CD4-positive, alpha-beta T cell treated with Interleukin-12 subunit alpha and Interleukin-12 subunit beta, for 1 hour (primary cell): ENCODE data around the gene SCO2.

Experiments used
- DNase-seq: peaks from one replicate; pipeline ENCODE4 v3.0.0-alpha.2; 2020

SCO2 gene

DNA sequence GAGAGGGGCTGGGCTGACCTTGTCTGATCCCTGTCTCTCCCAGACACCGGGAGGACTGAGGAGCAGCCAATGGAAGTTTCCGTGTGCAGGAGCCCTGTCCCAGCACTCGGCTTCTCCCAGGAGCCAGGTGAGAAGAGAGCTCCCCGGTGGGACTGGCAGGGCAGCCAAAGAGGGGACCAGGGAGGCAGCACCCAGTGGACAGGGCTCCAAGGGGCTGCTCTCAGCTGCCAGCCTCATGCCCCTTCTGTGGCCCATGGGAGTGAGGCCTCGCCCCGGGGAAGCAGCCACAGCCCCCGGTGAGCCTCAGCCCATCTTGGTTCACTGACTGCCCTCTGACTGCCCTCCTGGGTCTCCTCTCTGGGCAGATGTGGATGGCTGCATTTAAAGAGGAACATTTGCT, 6.8 kb downstream of the SCO2 start:
- DNase-seq, result no peak

DNA sequence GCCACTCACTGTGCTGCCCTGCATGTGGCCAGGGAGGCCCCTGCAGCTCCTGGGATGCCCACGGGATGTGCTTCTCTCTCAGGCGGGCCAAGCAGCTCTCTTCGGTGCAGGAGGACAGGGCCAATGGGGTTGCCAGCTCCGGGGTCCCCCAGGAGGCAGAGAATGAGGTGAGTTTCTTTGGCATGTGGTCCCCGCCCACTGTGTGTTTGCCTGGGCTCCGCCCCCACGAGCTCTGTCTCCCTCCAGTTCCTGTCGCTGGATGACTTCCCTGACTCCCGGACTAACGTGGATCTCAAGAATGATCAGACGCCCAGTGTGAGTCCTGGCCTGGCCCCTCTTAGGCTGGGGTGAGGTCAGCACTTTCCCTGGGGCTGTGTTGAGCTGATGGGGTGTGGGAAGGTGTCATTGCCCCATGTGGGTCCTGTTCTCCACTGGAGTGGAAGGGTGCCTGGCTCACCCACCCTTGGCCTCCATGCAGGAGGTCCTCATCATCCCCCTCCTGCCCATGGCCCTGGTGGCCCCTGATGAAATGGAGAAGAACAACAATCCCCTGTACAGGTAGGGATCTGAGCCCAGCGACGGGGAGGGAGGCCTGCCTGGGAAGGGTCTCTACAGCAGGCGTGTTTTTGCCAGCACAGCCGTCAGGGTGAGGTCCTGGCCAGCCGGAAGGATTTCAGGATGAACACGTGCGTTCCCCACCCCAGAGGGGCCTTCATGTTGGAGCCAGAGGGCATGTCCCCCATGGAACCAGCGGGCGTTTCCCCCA, 7.7 kb downstream of the SCO2 start:
- no peak for DNase-seq

DNA sequence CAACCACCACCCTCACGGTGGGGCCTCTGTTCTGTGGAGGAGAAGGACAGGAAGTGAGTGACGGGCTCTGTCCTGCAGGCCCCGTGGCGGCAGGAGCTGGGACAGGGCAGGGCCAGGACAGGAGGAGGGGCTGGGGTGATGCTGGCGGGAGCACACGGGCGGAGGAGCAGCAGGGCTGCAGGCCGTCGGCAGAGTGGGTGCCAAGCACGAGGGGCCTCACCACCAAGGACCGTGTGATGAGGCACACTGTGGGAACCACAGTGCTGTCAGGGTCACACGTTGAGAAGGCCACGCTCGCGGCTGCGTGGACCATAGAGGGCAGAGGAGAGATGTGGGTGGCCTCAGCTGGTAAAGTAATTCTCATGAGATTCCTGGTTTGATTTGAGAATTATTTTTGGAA, 8.5 kb downstream of the SCO2 start:
- no peak for DNase-seq

DNA sequence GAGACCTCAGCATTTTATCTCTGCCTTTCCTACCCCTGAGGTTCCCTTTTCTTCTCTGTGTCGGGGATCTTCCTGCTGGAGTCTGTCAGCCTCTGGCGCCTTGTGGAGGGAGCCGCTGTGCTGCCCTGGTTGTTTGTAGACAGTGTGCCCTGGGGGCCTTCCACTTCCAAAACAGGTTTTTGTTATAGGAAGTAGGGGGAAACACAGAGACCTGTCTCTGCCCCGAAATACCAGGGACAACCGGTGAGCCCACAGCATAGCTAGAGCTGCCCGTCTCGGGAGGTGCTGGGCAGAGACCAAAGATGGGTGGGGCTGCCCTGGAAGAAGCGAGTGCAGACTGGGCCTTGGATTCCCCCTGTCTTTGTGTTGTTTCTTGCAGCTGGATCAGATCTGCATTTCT, 9.3 kb downstream of the SCO2 start:
- DNase-seq, result no peak

DNA sequence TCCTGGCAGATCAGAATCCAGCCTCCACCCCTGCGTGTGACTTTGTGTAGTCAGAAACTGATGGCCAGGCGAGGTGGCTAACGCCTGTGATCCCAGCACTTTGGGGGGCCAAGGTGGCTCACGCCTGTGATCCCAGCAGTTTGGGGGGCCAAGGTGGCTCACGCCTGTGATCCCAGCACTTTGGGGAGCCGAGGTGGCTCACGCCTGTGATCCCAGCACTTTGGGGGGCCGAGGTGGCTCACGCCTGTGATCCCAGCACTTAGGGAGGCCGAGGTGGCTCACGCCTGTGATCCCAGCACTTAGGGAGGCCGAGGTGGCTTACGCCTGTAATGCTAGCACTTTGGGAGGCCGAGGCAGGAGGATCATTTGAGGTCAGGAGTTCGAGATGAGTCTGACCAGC, 12.2 kb downstream of the SCO2 start:
- DNase-seq, result no peak

DNA sequence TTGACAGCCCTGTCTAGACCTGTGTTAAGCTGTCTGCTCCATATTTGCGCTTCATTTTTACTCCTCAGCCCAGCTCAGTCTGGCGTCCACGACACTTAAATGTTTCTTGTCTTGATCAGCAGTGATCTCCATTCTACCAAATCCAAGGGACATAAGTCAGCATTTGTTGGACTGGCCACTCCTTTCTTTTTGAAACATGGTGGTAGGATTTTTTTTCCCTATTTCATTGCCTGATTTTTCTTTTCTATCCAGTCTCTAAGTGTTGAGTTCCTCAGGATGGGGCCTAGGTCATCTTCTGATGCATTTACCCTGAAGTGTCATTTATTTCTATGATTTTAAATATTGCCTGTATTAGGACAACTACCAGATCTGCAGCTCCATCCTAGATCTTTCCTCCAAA, 16.5 kb downstream of the SCO2 start:
- DNase-seq, result no peak

DNA sequence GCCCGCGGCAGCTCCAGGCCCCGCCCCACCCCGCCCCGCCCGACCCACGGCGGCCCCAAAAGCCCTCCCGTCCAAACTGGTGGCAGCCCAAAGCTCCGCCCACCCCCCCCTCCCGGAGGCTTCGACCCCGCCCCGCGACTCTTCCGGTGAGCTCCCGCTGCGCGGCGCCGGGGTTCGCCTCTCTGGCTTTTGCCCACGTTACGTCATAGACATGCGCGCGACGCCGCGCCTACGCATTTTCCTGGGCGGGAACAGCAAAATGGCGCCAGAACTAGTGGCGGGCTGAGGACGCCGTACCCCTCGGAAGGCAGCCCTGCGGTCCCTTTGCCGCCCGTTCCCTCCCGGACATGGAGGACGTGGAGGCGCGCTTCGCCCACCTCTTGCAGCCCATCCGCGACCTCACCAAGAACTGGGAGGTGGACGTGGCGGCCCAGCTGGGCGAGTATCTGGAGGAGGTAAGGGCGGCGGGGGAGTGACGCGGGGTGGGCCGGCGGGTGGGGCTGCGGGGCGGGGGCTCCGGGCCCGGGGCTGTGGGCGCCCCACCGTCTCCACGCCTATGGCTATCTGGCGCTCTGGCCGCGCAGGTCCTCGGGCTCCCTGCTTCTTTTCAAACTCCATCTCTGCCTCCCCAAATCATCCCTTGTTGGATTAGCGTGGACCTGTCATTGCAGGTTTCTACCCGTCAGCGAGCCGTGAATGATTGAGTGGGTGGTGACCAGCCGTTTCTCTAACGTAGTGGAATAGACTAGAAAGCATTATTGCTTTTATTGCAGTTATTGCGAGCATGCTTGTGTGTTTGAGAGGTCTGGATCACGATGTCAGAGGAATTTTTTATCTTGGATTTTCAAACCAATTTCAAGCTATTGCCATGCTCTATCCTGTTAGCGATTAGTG, 17.2 kb downstream of the SCO2 start, which contains the start of gene NCAPH2:
NCAPH2 (plus strand) TSS at position 234 of the 894 bp plus-strand sequence; CDS start at position 348, 114 bp downstream.
- DNase-seq, result peak; percentile 97

DNA sequence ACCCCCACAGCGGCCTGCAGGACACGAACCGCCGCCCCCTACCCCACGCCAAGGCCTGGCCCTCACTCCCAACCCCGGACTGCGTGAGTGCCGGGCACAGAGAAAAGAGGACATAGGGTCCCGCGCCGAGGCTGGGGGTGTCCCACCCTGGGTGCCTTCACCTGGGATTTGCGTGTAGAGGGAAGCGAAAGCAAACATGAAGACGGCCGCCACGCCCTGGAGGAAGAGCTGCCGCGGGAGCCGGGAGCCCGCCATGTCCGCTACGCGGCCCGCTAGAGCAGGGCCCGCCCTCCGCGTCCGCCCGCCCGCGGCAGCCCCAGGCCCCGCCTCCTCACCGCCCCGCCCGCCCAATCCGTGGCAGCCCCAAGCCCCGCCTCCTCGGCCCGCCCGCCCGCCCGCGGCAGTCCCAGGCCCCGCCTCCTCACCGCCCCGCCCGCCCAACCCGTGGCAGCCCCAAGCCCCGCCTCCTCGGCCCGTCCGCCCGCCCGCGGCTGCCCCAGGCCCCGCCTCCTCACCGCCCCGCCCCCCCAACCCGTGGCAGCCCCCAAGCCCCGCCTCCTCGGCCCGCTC, 17.9 kb downstream of the SCO2 start, which contains the start of gene LMF2:
LMF2 (minus strand) TSS at position 282 of the 570 bp plus-strand sequence; CDS start at position 255, 27 bp downstream.
- peak; percentile 94 for DNase-seq

DNA sequence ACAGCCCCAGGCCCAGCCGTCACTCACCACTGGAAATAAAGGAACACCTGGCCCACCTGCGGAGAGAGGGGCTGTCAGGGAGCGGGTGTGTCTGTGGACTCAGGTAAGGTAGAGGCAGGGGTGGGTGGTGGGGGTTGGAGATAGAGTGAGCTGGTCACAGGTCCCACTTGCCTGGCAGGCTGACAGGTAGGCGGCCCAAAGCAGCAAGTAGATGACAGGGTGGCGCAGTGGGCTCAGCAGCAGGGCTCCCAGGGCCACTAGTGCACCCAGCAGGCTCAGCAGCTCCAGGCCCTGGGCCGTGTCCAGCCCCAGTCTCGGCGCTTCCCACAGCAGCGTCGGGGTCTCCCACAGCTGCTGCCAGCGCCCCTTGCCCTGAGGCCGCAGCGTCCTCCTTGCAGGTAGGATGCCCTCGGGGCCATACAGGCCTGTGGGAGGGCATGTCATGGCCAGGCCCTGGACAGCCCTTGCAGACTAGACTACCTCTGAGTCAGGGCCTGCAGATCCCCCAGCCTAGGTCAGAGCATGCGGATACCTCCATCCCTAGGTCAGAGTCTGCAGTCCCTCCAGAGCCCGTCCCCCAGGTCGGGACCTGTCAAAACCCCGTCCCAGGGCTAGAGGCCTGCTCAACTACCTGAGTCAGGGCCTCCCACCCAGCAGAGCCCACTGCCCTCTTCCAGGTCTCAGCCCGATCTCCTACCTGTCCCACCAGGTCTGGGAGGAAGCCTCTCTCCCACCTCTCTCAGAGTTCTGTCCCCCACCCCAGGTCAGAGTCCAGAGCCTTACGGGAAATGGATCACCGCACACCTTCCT, 18.6 kb downstream of the SCO2 start:
- DNase-seq, result no peak

DNA sequence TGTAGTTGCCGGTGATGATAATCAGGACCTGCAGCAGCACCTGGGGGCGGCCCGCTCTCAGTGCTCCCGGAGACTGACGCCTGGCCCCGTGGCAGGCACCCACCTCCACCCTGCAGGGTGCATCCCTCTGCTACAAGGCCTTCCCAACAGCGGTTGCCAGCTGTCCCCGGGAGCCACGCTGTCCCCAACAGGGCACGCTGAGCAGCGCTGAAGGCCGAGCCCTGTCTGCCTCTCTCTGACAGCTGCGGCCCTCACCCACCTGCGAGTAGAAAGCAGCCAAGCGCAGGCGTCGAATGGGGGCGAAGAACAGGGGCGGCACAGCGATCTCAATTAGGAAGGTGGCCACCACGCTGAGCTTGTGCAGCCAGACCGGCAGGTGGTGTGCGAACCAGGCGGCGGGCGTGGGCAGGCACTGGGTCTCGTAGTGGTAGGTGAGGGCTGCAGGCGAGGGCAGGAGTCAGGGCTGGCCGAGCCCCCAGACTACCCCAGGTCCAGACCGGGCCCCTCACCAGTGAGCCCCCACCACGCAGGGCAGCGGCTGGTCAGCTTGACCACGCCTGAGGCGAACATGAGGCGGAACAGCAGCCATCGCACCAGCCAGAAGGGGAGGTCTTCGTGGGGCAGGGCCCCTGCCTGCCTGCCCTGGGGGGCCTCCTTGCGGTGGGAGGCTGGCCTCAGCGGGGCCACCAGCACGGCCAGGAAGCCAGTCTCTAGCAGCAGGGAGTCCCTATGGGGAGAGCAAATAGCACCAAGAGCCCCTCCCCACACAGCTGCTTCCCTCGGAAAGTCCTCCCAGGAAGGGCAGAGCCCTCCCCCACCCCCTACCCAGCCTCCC, 19.4 kb downstream of the SCO2 start:
- DNase-seq, result no peak

DNA sequence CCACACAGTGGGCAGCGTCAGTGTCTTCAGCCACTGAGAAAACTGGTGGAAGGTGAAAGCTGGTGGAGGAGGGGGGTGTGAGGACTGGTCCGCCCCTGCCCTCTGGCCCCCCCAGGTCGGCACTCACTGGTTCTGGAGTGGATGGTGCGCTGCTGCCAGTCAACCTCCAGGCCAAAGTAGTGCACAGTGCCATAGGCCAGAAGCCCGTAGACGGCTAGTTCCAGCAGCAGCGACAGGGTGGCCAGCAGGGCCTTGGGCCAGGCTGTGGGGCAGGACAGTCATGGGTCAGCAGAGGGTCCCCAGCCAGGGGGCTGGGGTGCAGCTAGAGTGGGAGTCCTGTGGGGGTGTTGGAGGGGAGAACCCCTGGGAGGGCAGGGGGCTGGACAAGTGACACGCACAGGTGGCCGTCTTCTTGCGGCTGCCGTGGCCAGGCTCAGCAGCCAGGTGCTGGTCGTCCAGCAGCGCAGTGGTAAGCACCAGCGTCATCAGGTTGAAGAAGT, 20.1 kb downstream of the SCO2 start:
- no peak for DNase-seq

DNA sequence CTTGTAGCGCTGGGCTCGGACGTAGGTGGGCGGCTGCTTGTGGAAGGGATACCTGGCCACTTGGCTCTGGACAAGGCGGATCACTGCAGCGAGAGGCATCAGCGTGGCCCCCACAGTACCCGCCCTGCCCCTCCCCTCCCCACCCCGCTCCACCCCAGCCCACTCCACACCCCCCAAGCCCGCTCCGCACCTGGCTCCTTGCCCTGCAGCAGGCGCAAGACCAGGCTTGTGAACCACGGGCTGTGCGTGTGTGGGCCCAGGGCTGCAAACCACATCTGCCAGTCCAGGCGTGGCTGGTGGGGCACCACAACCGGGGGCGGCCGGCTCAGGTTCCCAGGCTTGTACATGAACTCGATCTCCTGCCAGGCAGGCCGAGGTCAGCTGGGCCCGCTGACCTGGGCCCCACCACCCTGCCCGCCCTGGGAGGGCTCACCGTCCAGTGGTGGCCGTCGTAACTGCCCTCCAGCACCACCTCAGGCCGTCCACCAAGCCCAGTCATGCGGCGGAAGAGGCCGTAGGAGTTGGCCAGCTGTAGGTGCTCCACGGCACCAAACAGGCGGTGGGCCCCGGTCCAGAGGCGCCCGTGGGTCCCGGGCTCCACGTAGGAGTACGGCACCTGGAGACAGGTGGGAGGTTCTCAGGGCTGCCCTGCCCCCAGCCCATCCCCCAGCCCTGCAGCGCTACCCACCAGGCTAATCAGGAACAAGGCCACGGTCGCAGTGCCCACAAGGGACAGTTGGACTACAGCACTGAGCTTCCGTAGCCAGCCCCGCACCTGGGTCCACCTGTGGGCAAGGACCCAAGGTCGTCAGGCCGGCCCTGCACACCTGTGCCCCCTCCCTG, 20.8 kb downstream of the SCO2 start:
- no peak for DNase-seq

DNA sequence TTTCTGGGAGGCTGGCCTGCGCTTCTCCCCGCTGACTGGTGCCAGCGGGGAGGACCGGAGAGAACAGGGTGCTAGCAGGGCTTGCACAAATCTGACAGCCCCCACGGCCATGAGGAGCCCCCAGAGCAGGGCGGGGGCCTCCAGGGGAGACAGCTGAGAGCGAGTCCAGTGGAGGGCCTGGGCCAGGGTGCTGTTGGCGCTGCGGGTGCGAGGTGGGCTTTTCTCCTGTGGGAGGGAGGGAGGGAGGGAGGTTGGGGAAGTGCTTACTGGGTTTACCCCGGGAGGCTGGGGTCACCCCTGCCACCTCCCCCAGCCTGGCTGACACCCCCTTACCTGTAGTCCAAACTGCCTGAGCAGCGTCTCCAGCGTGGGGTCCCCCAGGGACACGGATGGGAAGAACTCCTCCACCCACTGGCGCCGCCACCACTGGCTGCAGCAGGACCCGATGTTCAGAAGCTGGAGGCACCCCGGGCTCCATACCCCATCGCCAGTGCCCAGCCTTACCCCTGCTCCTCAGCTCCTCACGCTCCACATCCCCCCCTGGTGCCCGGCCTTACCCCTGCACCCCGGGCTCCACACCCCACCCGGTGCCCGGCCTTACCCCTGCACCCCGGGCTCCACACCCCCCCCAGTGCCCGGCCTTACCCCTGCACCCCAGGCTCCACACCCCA, 21.8 kb downstream of the SCO2 start:
- no peak for DNase-seq

DNA sequence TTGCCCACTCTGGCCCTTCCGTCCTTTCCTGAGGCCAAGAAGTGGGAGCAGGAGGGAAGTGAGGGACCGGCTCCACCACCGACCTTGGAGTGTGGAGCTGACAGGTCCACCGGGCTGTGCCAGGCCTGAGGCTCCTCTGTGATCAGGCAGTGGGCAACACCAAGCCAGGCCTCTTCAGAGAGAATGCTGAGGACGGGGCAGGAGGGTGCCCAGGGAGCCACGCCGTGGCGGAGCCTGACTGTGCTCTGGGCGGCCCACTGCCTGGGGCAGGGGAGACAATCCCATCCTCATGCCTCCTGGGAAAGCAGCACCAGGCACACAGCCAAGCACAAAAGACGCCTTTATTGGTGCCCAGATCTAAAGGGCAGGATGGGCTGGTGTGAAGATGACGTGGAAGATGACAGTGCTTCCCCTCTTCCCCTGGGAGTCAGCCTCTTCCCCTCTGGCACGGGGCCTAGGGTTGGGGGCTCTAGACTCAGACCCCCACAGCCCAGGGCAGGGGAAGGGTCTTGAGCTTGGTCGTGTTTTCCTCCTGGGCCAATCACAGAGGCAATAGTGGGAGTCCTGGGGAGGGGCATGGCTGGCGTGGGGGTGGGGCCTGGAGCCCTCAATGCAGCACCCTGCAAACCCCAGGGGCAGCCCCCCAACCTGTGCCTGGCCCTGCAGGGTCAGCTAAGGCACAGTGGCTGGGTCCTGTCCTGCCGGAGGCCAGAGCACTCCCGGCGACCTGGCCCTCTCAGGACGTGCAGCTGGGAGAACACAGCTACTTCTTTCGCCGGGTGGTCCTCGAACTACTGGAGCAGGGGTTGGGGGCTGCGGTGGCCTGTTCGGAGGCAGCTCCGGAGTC, 22.5 kb downstream of the SCO2 start:
- no peak for DNase-seq

DNA sequence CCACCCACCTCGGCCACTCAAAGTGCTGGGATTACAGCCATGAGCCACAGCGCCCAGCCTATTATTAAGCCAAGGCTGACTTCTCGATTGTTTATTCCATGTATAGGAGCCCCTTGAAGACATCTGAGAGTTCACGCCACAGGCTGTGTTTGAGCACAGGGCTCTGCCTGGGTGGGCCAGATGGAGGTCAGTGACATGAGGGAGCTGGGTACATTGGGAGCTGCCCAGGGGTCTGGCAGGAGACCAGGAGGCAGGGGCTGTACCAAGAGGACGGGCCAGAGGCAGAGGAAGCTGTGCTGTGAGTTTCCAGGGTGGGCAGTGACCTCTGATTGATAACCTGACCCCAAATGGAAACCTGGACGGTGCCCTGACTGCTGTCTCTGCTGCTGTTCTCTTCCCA, 23.3 kb downstream of the SCO2 start:
- no peak for DNase-seq

DNA sequence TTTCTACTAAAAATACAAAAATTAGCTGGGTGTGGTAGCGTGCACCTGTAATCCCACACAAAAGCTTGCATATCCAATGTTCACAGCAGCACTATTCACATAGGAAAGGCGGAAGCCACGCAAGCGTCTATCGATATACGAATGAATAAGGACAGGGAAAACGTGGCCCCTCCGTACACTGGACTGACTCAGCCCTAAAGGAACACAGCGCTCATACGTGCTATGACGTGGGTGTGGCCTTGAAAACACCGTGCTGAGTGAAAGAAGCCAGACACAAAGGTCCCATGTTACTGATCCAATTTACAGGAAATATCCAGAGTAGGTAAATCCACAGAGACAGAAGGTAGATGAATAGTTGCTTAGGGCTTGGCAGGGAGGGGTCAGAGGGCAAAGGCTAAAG, 24.9 kb downstream of the SCO2 start:
- no peak for DNase-seq

DNA sequence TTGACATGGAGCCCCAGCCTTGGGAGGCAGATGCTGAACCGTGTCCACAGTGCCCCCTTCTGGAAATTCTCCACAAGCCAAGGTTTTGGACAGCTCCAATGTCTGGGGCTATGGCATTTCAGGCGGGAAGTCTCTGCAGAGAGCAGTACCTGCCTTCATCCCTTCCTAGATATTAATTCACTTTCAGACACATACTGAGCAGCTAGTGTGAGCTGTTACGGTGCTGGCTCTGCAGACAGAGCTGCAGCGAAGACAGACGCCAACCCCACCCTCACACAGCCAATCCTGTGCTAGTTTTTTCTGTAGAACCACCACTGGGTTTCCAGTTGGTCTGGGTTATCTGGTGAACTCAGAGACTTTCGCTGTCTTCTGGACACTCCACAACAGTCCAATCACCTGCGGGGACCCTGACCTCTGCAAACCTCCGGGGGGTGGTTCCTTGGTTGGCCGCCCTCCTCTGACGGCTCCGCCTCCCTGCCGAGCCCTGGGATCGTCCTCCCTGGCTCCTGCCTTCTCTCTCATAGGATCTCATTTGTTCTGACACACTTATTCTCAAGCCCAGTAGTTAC, 27.0 kb downstream of the SCO2 start:
- peak; percentile 81 for DNase-seq

DNA sequence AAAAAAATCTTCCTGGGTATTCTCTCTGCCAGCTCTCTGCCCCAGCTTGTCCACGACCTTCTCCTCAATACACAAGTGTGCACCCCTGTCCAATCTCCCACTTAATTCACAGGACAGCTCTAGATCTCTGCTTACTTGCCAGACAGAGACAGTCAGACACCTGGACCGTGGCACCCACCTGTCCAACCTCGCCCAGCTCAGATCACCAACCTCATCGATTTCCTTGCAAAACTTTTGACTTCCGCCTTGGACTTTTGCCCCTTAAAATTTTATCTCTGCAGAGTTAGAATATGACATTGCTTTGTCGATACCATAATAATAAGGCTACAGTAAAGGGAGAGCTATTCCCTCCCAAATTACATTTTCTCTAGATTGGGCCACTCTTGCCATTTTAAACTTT, 28.3 kb downstream of the SCO2 start:
- DNase-seq, result no peak
